ENCODE measurements around the gene USP40. TPM values are rescaled to one million over a fixed set of nuclear protein-coding genes. Genes with fewer than 3 reads are reported as not detected.

USP40 gene
- total RNA-seq, 1 experiment from 2014 or later: 34.9 TPM

DNA sequence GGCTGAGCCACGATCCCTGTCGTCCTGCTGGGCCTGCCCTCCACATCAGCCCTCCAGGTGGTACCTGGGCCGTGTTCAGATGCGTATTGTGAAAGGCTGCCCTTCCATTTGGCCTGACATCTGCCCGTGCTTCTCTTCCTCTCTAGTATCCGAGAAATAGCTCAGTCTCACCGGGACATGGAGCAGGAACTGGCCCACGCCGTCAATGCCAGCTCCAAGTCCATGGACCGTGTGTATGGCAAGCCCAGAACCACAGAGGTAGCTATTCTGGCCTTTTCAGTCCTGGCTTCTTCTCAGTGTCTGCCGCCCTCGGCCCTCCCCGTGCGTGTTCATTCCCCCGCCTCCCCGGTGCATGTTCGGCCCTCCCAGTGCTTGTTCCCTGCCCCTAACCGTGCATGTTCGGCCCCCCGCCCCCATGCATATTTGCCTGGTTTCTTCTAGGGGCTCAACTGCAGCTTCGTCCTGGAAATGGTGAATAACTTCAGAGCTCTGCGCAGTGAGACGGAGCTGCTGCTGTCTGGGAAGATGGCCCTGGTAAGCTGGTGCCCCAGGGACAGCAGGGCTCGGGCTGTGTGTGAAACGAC, 104.3 kb downstream of the USP40 start:
- Histone ChIP-seq H3K9me3 (ENCODE audit: control insufficient read depth in 1 of 2, insufficient read depth in 1 of 2, low read depth in 1 of 2, low read length in 2 of 2) (no peaks in the 10 kb centered on the region), H3K27ac (ENCODE audit: low read depth, low read length) (no peak overlapping the region), H3K79me2 (ENCODE audit: insufficient read depth, low read length) (no peaks in the 10 kb centered on the region), H3K4me2 (ENCODE audit: low read length) (no peak overlapping the region), H2AFZ (ENCODE audit: low read depth, low read length, poor library complexity, severe bottlenecking) (no peak overlapping the region), H4K20me1 (ENCODE audit: insufficient read depth) (no peaks in the 10 kb centered on the region), H3K36me3 (ENCODE audit: control insufficient read depth in 1 of 2, insufficient read depth in 2 of 2, low read length in 2 of 2) (peaks cover 18 to 24% of the 10 kb centered on the region in 2 experiments), H3K27me3 (ENCODE audit: insufficient read depth, low read length) (no peaks in the 10 kb centered on the region), H3K4me1 (ENCODE audit: control insufficient read depth in 1 of 2, insufficient read depth in 2 of 2, low read length in 2 of 2) (no peaks in the 10 kb centered on the region), H3K9ac (ENCODE audit: low read length) (no peak overlapping the region), H3K4me3 (replicated peaks in 1 of 2; ENCODE audit: low read depth in 1 of 2, low read length in 2 of 2) (no peak overlapping the region), H3K9me2 (ENCODE audit: insufficient read depth) (no peaks in the 10 kb centered on the region)
- CTCF ChIA-PET: no interaction called here
- BruUV-seq (replicated peaks): no TSS peak
- RAD21 ChIA-PET (ENCODE audit: low non-redundant PET in 1 of 2, low total read pairs in 2 of 2, uncharacterized antibody in 2 of 2, unreplicated experiment in 2 of 2): no interaction called here
- no peak for ATAC-seq
- TF ChIP-seq CBX3 (IDR thresholded peaks at IDR 0.05; ENCODE audit: low read depth) (no peak), ELF1 (IDR thresholded peaks at IDR 0.05; ENCODE audit: borderline replicate concordance, low read depth) (no peak), POLR2A (IDR thresholded peaks at IDR 0.05; ENCODE audit: borderline replicate concordance, extremely low read depth, insufficient read depth, insufficient read length) (no peak), ZFX (IDR thresholded peaks at IDR 0.05) (no peak), EGR1 (IDR thresholded peaks at IDR 0.05; ENCODE audit: low read depth) (no peak), JUND (IDR thresholded peaks at IDR 0.05) (no peak), SRF (IDR thresholded peaks at IDR 0.05; ENCODE audit: low read depth) (no peak), RAD21 (IDR thresholded peaks at IDR 0.05; ENCODE audit: low read depth) (no peak), SP1 (IDR thresholded peaks at IDR 0.05; ENCODE audit: low read depth) (no peak), YY1 (IDR thresholded peaks at IDR 0.05; ENCODE audit: extremely low read depth, insufficient replicate concordance, low read depth, low read length) (no peak), ZNF274 (IDR thresholded peaks at IDR 0.05; ENCODE audit: low read depth, low read length) (no peak), FOSL1 (IDR thresholded peaks at IDR 0.05; ENCODE audit: low read depth) (no peak), SIN3A (IDR thresholded peaks at IDR 0.05; ENCODE audit: low read depth) (no peak)
- TF ChIP-seq, protein P1, sequence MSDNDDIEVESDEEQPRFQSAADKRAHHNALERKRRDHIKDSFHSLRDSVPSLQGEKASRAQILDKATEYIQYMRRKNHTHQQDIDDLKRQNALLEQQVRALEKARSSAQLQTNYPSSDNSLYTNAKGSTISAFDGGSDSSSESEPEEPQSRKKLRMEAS (IDR thresholded peaks at IDR 0.05): no peak
- TF ChIP-seq, protein P2, sequence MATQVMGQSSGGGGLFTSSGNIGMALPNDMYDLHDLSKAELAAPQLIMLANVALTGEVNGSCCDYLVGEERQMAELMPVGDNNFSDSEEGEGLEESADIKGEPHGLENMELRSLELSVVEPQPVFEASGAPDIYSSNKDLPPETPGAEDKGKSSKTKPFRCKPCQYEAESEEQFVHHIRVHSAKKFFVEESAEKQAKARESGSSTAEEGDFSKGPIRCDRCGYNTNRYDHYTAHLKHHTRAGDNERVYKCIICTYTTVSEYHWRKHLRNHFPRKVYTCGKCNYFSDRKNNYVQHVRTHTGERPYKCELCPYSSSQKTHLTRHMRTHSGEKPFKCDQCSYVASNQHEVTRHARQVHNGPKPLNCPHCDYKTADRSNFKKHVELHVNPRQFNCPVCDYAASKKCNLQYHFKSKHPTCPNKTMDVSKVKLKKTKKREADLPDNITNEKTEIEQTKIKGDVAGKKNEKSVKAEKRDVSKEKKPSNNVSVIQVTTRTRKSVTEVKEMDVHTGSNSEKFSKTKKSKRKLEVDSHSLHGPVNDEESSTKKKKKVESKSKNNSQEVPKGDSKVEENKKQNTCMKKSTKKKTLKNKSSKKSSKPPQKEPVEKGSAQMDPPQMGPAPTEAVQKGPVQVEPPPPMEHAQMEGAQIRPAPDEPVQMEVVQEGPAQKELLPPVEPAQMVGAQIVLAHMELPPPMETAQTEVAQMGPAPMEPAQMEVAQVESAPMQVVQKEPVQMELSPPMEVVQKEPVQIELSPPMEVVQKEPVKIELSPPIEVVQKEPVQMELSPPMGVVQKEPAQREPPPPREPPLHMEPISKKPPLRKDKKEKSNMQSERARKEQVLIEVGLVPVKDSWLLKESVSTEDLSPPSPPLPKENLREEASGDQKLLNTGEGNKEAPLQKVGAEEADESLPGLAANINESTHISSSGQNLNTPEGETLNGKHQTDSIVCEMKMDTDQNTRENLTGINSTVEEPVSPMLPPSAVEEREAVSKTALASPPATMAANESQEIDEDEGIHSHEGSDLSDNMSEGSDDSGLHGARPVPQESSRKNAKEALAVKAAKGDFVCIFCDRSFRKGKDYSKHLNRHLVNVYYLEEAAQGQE (IDR thresholded peaks at IDR 0.05; ENCODE audit: low read depth): no peak
- TF ChIP-seq, protein P3, sequence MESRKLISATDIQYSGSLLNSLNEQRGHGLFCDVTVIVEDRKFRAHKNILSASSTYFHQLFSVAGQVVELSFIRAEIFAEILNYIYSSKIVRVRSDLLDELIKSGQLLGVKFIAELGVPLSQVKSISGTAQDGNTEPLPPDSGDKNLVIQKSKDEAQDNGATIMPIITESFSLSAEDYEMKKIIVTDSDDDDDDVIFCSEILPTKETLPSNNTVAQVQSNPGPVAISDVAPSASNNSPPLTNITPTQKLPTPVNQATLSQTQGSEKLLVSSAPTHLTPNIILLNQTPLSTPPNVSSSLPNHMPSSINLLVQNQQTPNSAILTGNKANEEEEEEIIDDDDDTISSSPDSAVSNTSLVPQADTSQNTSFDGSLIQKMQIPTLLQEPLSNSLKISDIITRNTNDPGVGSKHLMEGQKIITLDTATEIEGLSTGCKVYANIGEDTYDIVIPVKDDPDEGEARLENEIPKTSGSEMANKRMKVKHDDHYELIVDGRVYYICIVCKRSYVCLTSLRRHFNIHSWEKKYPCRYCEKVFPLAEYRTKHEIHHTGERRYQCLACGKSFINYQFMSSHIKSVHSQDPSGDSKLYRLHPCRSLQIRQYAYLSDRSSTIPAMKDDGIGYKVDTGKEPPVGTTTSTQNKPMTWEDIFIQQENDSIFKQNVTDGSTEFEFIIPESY (IDR thresholded peaks at IDR 0.05; ENCODE audit: extremely low read depth, insufficient replicate concordance, low read length): no peak
- TF ChIP-seq, protein P4, sequence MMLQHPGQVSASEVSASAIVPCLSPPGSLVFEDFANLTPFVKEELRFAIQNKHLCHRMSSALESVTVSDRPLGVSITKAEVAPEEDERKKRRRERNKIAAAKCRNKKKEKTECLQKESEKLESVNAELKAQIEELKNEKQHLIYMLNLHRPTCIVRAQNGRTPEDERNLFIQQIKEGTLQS (IDR thresholded peaks at IDR 0.05): no peak
- intact Hi-C loops (cut with micrococcal nuclease): no loop called here
- POLR2A ChIA-PET: no interaction called here
- no peak for DNase-seq (ENCODE audit: low read depth, low spot score)

All from HCT116 (cell line).